OCI-LY1 (cell line): ENCODE measurements around the gene ARHGEF37.

Experiments used
- H2AFZ ChIP-seq: fragments of 200-600 bp; sonication (generic), shearing (Covaris generic); 2 replicates; pipeline ENCODE4 v1.6.0; 2014; ENCODE audit warnings: antibody characterized with exemption, mild to moderate bottlenecking, low read length
- H3F3A ChIP-seq: fragments of 200-600 bp; sonication (generic), shearing (Covaris generic); 2 replicates; pipeline ENCODE4 v1.6.0; 2014; ENCODE audit warnings: mild to moderate bottlenecking, antibody characterized with exemption, low read length, moderate library complexity; ENCODE audit not compliant: insufficient read depth
- H3K27ac ChIP-seq: fragments of 200-600 bp; sonication (generic); 2 replicates; pipeline ENCODE4 v1.5.1; 2014; ENCODE audit warnings: low read length, mixed run types, mild to moderate bottlenecking, low read depth; ENCODE audit not compliant: poor library complexity, severe bottlenecking
- H3K27me3 ChIP-seq: fragments of 200-600 bp; sonication (generic); 2 replicates; pipeline ENCODE4 v1.6.0; 2014; ENCODE audit warnings: antibody characterized with exemption, mild to moderate bottlenecking, low read length, moderate library complexity; ENCODE audit not compliant: insufficient read depth
- H3K36me3 ChIP-seq: fragments of 200-600 bp; sonication (generic); 2 replicates; pipeline ENCODE4 v1.6.1; 2014; ENCODE audit warnings: mild to moderate bottlenecking, antibody characterized with exemption, low read length, moderate library complexity, mixed read lengths; ENCODE audit not compliant: insufficient read depth
- H3K4me1 ChIP-seq: fragments of 200-600 bp; sonication (generic); 2 replicates; pipeline ENCODE4 v1.5.1; 2014; ENCODE audit warnings: mild to moderate bottlenecking, low read length, moderate library complexity; ENCODE audit not compliant: insufficient read depth, severe bottlenecking
- H3K4me2 ChIP-seq: fragments of 200-600 bp; sonication (generic), shearing (Covaris generic); 2 replicates; pipeline ENCODE4 v1.6.1; 2014; ENCODE audit warnings: low read length
- H3K4me3 ChIP-seq: fragments of 200-600 bp; sonication (generic); 2 replicates; pipeline ENCODE4 v1.5.1; 2014; ENCODE audit warnings: low read length, low read depth, mild to moderate bottlenecking, mixed read lengths; ENCODE audit not compliant: poor library complexity, severe bottlenecking
- H3K79me2 ChIP-seq: fragments of 200-600 bp; shearing (Covaris generic); 2 replicates; pipeline ENCODE4 v1.6.1; 2016; ENCODE audit warnings: mixed run types, low read length, mixed read lengths; ENCODE audit not compliant: insufficient read depth
- H3K9ac ChIP-seq: fragments of 200-600 bp; sonication (generic), shearing (Covaris generic); 2 replicates; pipeline ENCODE4 v1.6.1; 2014; ENCODE audit warnings: mild to moderate bottlenecking, low read length, mixed read lengths
- H3K9me2 ChIP-seq: fragments of 200-600 bp; sonication (generic), shearing (Covaris generic); 2 replicates; pipeline ENCODE4 v1.6.1; 2014; ENCODE audit warnings: low read depth, mild to moderate bottlenecking, low read length, mixed read lengths
- H3K9me3 ChIP-seq: fragments of 200-600 bp; shearing (Covaris generic); 2 replicates; pipeline ENCODE4 v1.6.1; 2014; ENCODE audit warnings: low read length, mixed read lengths
- H4K20me1 ChIP-seq: fragments of 200-600 bp; sonication (generic), shearing (Covaris generic); 2 replicates; pipeline ENCODE4 v1.6.0; 2016; ENCODE audit warnings: mild to moderate bottlenecking, low read length; ENCODE audit not compliant: insufficient read depth
- CTCF ChIP-seq: fragments of 200-600 bp; sonication (generic), shearing (Covaris generic); IDR thresholded peaks from 2 replicates; pipeline ENCODE4 v1.5.1; 2017; ENCODE audit warnings: mild to moderate bottlenecking, antibody characterized with exemption, low read length, moderate library complexity, mixed read lengths
- EZH2 ChIP-seq: fragments of 200-600 bp; sonication (generic), shearing (Covaris generic); IDR thresholded peaks from 2 replicates; pipeline ENCODE4 v1.8.0; 2017; ENCODE audit warnings: borderline replicate concordance, mixed run types, mild to moderate bottlenecking, antibody characterized with exemption, low read length, moderate library complexity, mixed read lengths

Gene ARHGEF37

GRCh38 chr5:149632311-149633251, 51.3 kb downstream of the ARHGEF37 start:
- Histone ChIP-seq H3K4me1 (no peaks in the 10 kb centered on the region), H3K9ac (no peak overlapping the region), H3K36me3 (no peaks in the 10 kb centered on the region), H3K79me2 (no peaks in the 10 kb centered on the region), H2AFZ (no peak overlapping the region), H3K4me2 (no peak overlapping the region), H3K27ac (no peak overlapping the region), H3F3A (no peaks in the 10 kb centered on the region), H4K20me1 (no peaks in the 10 kb centered on the region), H3K4me3 (no peak overlapping the region), H3K9me2 (no peaks in the 10 kb centered on the region), H3K9me3 (no peaks in the 10 kb centered on the region), H3K27me3 (no peaks in the 10 kb centered on the region; the same call in 1 of the 2 replicates)
- TF ChIP-seq EZH2, result no peak
- no peak for TF ChIP-seq CTCF

GRCh38 chr5:149633476-149634350, 52.4 kb downstream of the ARHGEF37 start:
- no peaks in the 10 kb centered on the region for H3K9me2 ChIP-seq
- no peaks in the 10 kb centered on the region for H3K36me3 ChIP-seq
- no peak overlapping the region for H3K4me2 ChIP-seq
- no peak overlapping the region for H2AFZ ChIP-seq
- no peak overlapping the region for H3K9ac ChIP-seq
- no peak for TF ChIP-seq EZH2
- H3K27me3 ChIP-seq, result no peaks in the 10 kb centered on the region; the same call in 1 of the 2 replicates
- no peaks in the 10 kb centered on the region for H4K20me1 ChIP-seq
- no peak overlapping the region for H3K27ac ChIP-seq
- no peak overlapping the region for H3K4me3 ChIP-seq
- no peaks in the 10 kb centered on the region for H3K9me3 ChIP-seq
- no peaks in the 10 kb centered on the region for H3K79me2 ChIP-seq
- H3K4me1 ChIP-seq, result no peaks in the 10 kb centered on the region
- no peaks in the 10 kb centered on the region for H3F3A ChIP-seq

- Histone ChIP-seq H3K36me3 (no peaks in the 10 kb centered on the region), H2AFZ (no peak overlapping the region), H3K4me2 (no peak overlapping the region), H3F3A (no peaks in the 10 kb centered on the region), H3K27me3 (no peaks in the 10 kb centered on the region; the same call in 1 of the 2 replicates), H4K20me1 (no peaks in the 10 kb centered on the region), H3K4me1 (peaks cover 4% of the 10 kb centered on the region), H3K9me2 (no peaks in the 10 kb centered on the region), H3K9me3 (no peaks in the 10 kb centered on the region), H3K9ac (no peak overlapping the region), H3K79me2 (no peaks in the 10 kb centered on the region), H3K4me3 (no peak overlapping the region), H3K27ac (no peak overlapping the region)
- TF ChIP-seq CTCF (no peak), EZH2 (no peak)
These were observed 54.1 kb downstream of the ARHGEF37 start for GRCh38 chr5:149635394-149635793.
